NCI-H2227 (cell line): ENCODE data around the gene S100A16.
"Not testable (repeated sequence)": the region's sequence is repeated elsewhere in the genome, so short reads cannot be mapped to it uniquely, and the experiment has no call there.

Experiments used
- DNase-seq: peaks from one replicate; lab custom pipeline; 2025; ENCODE audit not compliant: unreplicated experiment; lab: John Stamatoyannopoulos, UW

Gene S100A16

DNA sequence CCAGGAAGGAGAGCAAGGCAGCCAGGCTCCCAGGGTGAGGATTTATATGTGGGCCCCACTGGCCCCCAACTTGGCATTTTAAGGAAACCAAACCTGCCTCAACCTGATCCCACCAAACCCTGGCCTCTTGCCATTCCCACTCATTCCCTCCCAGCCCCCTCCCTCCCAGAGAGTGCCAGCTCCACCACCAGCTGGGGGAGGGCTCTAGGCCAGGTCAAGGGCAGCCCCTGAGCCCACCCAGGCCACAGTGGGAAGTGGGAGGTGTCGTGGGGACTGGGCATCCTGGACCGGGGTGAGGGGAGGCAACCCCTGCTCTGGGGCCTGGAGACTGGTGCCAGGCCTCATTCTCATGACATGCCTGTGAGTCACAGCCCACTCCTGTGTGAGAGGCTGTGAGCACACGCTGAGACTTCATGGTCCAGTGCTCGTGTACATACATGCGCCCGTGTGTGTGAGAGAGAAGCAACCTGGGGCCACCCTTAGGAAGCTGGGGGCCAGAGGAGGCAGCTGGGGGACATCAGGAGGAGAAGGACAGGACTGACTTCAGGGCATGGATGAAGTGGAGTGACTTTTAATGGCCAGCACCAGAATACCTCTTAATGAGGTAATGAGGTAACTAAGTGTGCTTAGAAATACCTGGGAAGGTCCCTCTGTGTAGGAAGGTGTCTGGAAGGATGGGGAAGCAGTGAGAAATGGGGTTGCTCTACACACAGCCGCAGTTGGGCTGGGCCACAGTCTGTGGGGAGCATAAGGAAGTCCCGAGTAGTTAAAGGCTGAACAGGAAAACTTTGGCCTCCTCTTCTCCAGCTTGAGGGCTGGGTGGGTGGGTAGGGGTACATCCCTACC, 47.2 kb downstream of the S100A16 start, which contains the start of gene S100A2:
Gene S100A2 (minus strand): TSS at position 316 of the 846 bp plus-strand sequence. CDS start 1,967 bp downstream, outside the sequence.
- no peak for DNase-seq

DNA sequence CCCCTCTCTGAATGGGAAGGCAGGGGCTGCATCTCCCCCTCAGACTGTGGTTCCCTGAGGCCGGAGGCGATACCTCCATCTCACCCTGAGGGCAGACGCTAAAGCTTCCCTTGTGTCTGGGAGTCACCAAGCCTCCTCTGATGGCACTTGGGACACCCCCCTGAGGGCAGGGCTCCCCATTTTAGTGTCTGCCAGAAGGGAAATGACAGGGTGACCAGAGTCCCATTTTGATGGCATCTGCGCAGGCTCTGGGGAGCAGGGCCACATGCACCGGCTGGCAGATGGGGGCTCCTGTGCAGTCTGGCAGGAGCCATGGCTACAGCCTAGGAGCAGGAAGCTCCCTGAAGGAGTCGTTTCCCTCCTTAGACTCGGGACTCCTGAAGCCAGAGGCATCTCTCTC, 48.9 kb downstream of the S100A16 start:
- no peak for DNase-seq

DNA sequence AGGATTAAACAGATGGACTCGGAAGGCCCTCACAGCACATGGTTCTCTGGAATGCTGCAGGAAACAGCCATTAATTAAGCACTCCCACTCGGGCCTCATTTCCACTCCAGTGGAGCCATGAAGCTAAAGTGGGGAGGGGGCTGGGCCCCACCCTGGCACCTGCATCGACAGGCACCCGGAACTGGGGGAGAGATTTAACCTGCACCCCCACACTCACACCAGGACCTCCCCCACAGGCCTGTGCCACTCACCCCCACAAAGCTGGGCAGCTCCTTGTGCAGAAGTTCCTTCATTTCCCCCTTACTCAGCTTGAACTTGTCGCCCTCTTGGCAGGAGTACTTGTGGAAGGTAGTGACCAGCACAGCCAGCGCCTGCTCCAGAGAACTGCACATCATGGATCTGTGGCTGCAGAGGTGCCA, 49.4 kb downstream of the S100A16 start:
- DNase-seq: no peak

DNA sequence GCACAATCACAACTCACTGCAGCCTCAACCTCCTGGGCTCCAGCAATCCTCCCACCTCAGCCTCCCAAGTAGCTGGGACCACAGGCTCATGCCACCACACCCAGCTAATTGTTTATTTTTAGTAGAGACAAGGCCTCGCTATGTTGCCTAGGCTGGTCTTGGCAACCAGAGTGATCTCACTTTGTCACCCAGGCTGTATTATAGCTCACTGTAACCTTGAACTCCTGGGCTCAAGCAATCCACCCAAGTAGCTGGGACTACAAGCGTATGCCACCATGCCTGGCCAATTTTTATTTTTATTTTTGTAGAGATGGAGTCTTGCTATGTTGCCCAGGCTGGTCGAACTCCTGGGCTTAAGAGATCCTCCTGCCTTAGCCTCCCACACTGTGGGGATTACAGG, 50.9 kb downstream of the S100A16 start:
- DNase-seq: not testable (repeated sequence)

DNA sequence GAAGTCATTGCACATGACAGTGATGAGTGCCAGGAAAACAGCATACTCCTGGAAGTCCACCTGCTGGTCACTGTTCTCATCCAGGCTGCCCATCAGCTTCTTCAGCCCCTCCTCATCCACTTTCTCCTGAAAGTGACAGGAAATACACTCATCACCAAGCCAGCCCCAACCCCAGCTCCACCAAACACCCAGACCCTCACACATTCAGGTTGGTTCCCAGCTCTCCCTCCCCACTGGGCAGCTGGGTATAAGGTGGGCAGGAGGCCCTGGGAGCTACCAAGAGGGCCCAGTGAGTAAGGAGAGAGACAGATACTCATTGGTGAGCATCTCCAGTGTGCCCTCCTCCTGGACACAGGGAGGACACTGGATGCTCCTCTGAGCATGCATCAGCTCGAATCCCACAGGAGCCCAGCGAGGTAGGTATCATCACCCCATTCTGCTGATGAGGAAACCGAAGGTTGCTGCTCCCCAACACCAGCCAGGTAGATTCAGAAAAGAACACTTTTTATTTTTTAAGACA, 51.4 kb downstream of the S100A16 start:
- no peak for DNase-seq

DNA sequence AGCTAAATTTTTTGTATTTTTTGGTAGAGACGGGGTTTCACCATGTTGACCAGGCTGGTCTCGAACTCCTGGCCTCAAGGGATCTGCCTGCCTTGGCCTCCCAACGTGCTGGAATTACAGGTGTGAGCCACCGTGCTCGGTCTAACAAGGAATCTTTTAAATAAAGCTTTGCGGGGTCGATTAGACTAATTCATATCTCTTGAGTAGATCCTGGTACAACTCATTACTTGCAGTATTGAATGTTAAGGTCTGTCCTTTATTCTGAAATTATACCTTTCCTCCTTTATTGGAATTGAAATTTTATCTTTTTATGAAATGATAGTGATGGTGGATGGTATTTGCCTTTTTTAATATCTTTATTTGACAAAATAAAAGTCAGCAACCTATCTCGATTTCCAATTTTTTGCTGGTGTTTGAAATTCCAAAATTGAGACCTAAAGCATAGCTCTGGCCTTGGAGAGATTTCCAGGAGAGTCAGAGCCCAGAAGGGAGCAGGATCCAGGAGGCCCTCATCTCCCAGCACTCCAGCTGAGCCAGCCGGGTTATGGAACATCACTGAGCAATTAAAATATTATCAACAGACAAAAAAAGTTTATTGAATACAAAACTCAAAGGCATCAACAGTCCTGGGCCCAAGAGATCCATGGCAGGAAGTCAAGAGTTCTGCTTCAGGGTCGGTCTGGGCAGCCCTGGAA, 52.0 kb downstream of the S100A16 start:
- DNase-seq: no peak

DNA sequence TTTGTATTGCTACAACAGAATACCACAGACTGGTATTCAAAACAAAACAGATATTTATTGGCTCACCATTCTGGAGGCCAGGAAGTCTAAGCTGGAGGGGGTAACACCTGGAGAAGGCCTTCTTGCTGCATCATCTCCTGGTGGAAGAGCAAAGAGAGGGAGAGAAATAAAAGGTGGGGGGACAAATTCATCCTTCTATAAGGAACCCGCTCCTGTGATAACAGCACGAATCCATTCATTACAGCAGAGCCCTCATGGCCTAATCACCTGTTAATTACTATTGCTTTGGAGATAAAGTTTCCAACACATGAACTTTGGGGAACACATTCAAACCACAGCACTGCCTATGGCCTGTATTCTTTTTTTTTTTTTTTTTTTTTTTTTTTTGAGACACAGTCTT, 52.7 kb downstream of the S100A16 start:
- DNase-seq: no peak

DNA sequence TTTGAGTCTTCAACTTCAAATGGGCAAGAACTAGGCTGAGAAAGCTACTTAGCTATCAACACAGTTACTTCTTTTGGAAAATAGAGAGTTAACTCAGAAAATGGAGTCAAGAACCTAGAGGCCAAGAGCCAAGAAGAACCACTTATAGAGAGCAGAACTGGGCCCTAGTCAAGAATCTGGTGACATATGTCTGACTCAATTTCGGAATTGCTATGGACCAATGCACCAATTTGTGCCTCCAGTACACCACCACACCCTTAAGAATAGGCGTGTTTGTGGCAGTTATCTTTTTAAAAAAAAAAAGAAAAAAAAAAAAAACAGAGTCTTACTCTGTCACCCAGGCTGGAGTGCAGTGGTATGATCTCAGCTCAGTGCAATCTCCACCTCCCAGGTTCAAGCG, 55.1 kb downstream of the S100A16 start:
- no peak for DNase-seq
